ENCODE measurements around the gene NKAIN1. TPM values are rescaled to one million over a fixed set of nuclear protein-coding genes. Genes with fewer than 3 reads are reported as not detected.

NKAIN1 gene
- total and polyA plus RNA-seq, 2 of the 13 experiments (the other 11 are each of a cell fraction or from before 2014, with no cell fraction given), result 0.29 to 0.40 TPM

DNA sequence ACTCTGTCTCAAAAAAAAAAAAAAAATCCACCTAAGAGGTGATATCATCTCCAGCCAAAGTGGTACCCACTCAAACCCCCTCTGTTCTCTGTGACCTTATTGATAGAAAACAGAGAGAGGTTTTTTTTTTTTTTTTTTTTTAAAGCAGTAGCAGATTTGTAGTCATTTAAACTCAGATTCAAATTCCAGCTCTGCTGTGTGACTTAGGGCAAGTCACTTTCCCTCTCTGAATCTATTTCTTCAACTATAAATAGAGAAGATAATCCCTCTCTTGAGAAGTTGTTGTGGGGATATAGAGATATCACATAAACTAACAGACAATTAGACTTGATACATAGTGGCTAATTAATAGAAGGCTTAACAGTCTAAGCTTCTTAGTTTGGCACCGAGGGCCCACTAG, 48.4 kb downstream of the NKAIN1 start:
- H3K79me2 ChIP-seq (ENCODE audit: insufficient read depth, low read length), result no peaks in the 10 kb centered on the region
- no peaks in the 10 kb centered on the region for H3K36me3 ChIP-seq (replicated peaks in 1 of 2; ENCODE audit: control insufficient read depth in 1 of 2, insufficient read depth in 2 of 2, low read length in 2 of 2)
- no peaks in the 10 kb centered on the region for H4K20me1 ChIP-seq (ENCODE audit: insufficient read depth, low read length)
- intact Hi-C loops (cut with micrococcal nuclease; ENCODE audit: unreplicated experiment) (no loop called here), in situ Hi-C loops (cut with HindIII; ENCODE audit: extremely low pct_ligation_motif_present, low pct_unique_long_range_greater_than_20kb) (no loop called here)
- no peak overlapping the region for H3K9ac ChIP-seq (ENCODE audit: insufficient read depth, low read depth, low read length)
- peaks cover 0 to 17% of the 10 kb centered on the region in 2 experiments; a peak in 2 of 5 replicates for H3K27me3 ChIP-seq (ENCODE audit: control insufficient read depth in 1 of 2, insufficient read depth in 2 of 2, low read length in 2 of 2)
- no TSS peak for BruUV-seq (replicated peaks)
- no peaks in the 10 kb centered on the region for H3K4me1 ChIP-seq (ENCODE audit: insufficient read depth, low read length)
- no peak overlapping the region for H2AFZ ChIP-seq (ENCODE audit: low read length)
- ChIA-PET CTCF (ENCODE audit: low intra/inter-chr PET ratio, low total read pairs) (no interaction called here), POLR2A (no interaction called here)
- H3K27ac ChIP-seq (ENCODE audit: extremely low read length, insufficient read depth, low read length), result no peak overlapping the region
- no peak overlapping the region for H3K4me2 ChIP-seq (ENCODE audit: low read depth, low read length)
- 0% methylated on average over 1 of the region's 1 CpG for WGBS (ENCODE audit: low lambda C conversion rate)
- no peak for TF ChIP-seq HNF1A (IDR thresholded peaks at IDR 0.05; ENCODE audit: low read depth)
- no peak for TF ChIP-seq HNF1A (CRISPR knock-in tag; IDR thresholded peaks at IDR 0.05; ENCODE audit: borderline replicate concordance)
- no peak for TF ChIP-seq BRF2 (CRISPR knock-in tag; IDR thresholded peaks at IDR 0.05)
- TF ChIP-seq, protein P1, sequence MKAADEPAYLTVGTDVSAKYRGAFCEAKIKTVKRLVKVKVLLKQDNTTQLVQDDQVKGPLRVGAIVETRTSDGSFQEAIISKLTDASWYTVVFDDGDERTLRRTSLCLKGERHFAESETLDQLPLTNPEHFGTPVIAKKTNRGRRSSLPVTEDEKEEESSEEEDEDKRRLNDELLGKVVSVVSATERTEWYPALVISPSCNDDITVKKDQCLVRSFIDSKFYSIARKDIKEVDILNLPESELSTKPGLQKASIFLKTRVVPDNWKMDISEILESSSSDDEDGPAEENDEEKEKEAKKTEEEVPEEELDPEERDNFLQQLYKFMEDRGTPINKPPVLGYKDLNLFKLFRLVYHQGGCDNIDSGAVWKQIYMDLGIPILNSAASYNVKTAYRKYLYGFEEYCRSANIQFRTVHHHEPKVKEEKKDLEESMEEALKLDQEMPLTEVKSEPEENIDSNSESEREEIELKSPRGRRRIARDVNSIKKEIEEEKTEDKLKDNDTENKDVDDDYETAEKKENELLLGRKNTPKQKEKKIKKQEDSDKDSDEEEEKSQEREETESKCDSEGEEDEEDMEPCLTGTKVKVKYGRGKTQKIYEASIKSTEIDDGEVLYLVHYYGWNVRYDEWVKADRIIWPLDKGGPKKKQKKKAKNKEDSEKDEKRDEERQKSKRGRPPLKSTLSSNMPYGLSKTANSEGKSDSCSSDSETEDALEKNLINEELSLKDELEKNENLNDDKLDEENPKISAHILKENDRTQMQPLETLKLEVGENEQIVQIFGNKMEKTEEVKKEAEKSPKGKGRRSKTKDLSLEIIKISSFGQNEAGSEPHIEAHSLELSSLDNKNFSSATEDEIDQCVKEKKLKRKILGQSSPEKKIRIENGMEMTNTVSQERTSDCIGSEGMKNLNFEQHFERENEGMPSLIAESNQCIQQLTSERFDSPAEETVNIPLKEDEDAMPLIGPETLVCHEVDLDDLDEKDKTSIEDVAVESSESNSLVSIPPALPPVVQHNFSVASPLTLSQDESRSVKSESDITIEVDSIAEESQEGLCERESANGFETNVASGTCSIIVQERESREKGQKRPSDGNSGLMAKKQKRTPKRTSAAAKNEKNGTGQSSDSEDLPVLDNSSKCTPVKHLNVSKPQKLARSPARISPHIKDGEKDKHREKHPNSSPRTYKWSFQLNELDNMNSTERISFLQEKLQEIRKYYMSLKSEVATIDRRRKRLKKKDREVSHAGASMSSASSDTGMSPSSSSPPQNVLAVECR (CRISPR knock-in tag; IDR thresholded peaks at IDR 0.05; ENCODE audit: borderline replicate concordance), result no peak
- TF ChIP-seq BRD4 (CRISPR knock-in tag; IDR thresholded peaks at IDR 0.05), result no peak
- no peak for FAIRE-seq
- DNase-seq (ENCODE audit: low spot score), result no peak
- no peak overlapping the region for H3K4me3 ChIP-seq (replicated peaks in 1 of 3; ENCODE audit: insufficient read depth in 1 of 3, low read depth in 2 of 3, low read length in 3 of 3)
- H3K9me3 ChIP-seq (ENCODE audit: low read length), result no peaks in the 10 kb centered on the region
- no peak for ATAC-seq

Measured in HepG2 (cell line).